Measurements from ENCODE around the gene KIAA0753.

The KIAA0753 gene

GRCh38 chr17:6556121-6557039 is 84.1 kb downstream of the KIAA0753 start, which contains the start of gene PITPNM3:
TSS of gene PITPNM3 (minus strand) at chr17:6556555. CDS start at chr17:6556406, 149 bp downstream.
- Histone ChIP-seq H3K9me3 (ENCODE audit: control insufficient read depth, insufficient read depth, low read length) (no peaks in the 10 kb centered on the region), H3K4me3 (ENCODE audit: low read length) (no peak within 1 kb of the TSS), H3K27me3 (ENCODE audit: control insufficient read depth, low read length) (peaks cover 24% of the 10 kb centered on the region), H3F3A (ENCODE audit: control insufficient read depth, insufficient read depth) (no peaks in the 10 kb centered on the region), H3K4me2 (ENCODE audit: low read length) (no peak within 1 kb of the TSS), H3K27ac (ENCODE audit: low read depth, low read length) (no peak within 1 kb of the TSS), H3K36me3 (ENCODE audit: control insufficient read depth, low read length) (no peaks in the 10 kb centered on the region), H4K20me1 (ENCODE audit: control insufficient read depth, insufficient read depth, low read depth, low read length) (no peaks in the 10 kb centered on the region), H3K9me2 (replicated peaks; ENCODE audit: control insufficient read depth, low read length) (no peaks in the 10 kb centered on the region), H3K79me2 (ENCODE audit: control insufficient read depth, low read length) (no peaks in the 10 kb centered on the region), H3K4me1 (ENCODE audit: control insufficient read depth, low read length) (no peaks in the 10 kb centered on the region)
- TF ChIP-seq CTCF (IDR thresholded peaks at IDR 0.05; ENCODE audit: low read depth, low read length, poor library complexity, severe bottlenecking) (no peak), EZH2phosphoT487 (IDR thresholded peaks at IDR 0.05; ENCODE audit: borderline replicate concordance, low read length) (no peak)

GRCh38 chr17:6555331-6556120 is 85.0 kb downstream of the KIAA0753 start:
- Histone ChIP-seq H4K20me1 (ENCODE audit: control insufficient read depth, insufficient read depth, low read depth, low read length) (no peaks in the 10 kb centered on the region), H3K79me2 (ENCODE audit: control insufficient read depth, low read length) (no peaks in the 10 kb centered on the region), H3F3A (ENCODE audit: control insufficient read depth, insufficient read depth) (no peaks in the 10 kb centered on the region), H3K27me3 (ENCODE audit: control insufficient read depth, low read length) (peaks cover 24% of the 10 kb centered on the region), H3K27ac (ENCODE audit: low read depth, low read length) (no peak overlapping the region), H3K9me3 (ENCODE audit: control insufficient read depth, insufficient read depth, low read length) (no peaks in the 10 kb centered on the region), H3K4me1 (ENCODE audit: control insufficient read depth, low read length) (no peaks in the 10 kb centered on the region), H3K9me2 (replicated peaks; ENCODE audit: control insufficient read depth, low read length) (no peaks in the 10 kb centered on the region), H3K4me2 (ENCODE audit: low read length) (no peak overlapping the region), H3K36me3 (ENCODE audit: control insufficient read depth, low read length) (no peaks in the 10 kb centered on the region), H3K4me3 (ENCODE audit: low read length) (no peak overlapping the region)
- no peak for TF ChIP-seq CTCF (IDR thresholded peaks at IDR 0.05; ENCODE audit: low read depth, low read length, poor library complexity, severe bottlenecking)
- peak; percentile 88; the same call in 1 of the 2 replicates for TF ChIP-seq EZH2phosphoT487 (IDR thresholded peaks at IDR 0.05; ENCODE audit: borderline replicate concordance, low read length)

DNA sequence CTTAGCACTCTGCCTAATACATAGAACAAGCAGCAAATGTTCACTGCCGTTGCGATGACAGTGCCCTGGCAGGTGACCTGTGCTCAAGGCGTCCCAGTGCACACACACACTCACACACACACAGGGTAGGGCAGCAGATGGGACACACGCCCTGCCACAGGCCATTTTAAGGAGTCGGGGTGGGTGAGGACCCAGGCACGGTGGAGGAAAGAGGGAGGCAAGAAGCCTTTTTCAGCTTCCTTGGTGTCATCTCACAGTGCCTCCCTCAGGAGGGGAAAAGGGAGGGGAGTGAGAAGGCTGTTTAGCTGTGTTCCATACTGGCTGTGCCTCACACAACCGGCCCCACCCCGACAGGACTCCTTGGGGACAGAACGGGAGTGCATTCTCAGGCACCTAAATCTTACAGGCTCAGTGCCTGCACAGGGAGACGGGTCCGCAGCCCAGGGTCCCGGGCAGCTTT is 85.6 kb downstream of the KIAA0753 start:
- no peak overlapping the region for H3K4me2 ChIP-seq (ENCODE audit: low read length)
- H4K20me1 ChIP-seq (ENCODE audit: control insufficient read depth, insufficient read depth, low read depth, low read length) = no peaks in the 10 kb centered on the region
- TF ChIP-seq EZH2phosphoT487 (IDR thresholded peaks at IDR 0.05; ENCODE audit: borderline replicate concordance, low read length) (no peak), CTCF (IDR thresholded peaks at IDR 0.05; ENCODE audit: low read depth, low read length, poor library complexity, severe bottlenecking) (no peak)
- H3K4me1 ChIP-seq (ENCODE audit: control insufficient read depth, low read length) = no peaks in the 10 kb centered on the region
- peaks cover 24% of the 10 kb centered on the region for H3K27me3 ChIP-seq (ENCODE audit: control insufficient read depth, low read length)
- no peaks in the 10 kb centered on the region for H3K9me3 ChIP-seq (ENCODE audit: control insufficient read depth, insufficient read depth, low read length)
- H3F3A ChIP-seq (ENCODE audit: control insufficient read depth, insufficient read depth) = no peaks in the 10 kb centered on the region
- H3K27ac ChIP-seq (ENCODE audit: low read depth, low read length) = no peak overlapping the region
- H3K79me2 ChIP-seq (ENCODE audit: control insufficient read depth, low read length) = no peaks in the 10 kb centered on the region
- no peaks in the 10 kb centered on the region for H3K36me3 ChIP-seq (ENCODE audit: control insufficient read depth, low read length)
- no peak overlapping the region for H3K4me3 ChIP-seq (ENCODE audit: low read length)
- no peaks in the 10 kb centered on the region for H3K9me2 ChIP-seq (replicated peaks; ENCODE audit: control insufficient read depth, low read length)
